Right lobe of liver (tissue), 6 donors: ENCODE data around the gene GRID1. TPM values are rescaled to one million over a fixed set of nuclear protein-coding genes. Genes with fewer than 3 reads are reported as not detected.

Experiments
- ATAC-seq, 4 donors: fragments of 200-7000 bp; cut with Tn5 transposase; one replicate each; pipeline ENCODE4 v1.9.1; 2020; ENCODE audit warnings: mild to moderate bottlenecking in 4 of 4, moderate library complexity in 4 of 4
- DNase-seq, 3 donors: peaks; one replicate each; pipeline ENCODE4 v3.0.0-alpha.2; 2020
- H3K27ac ChIP-seq, 3 donors: fragments of 200-600 bp; one replicate each; pipeline ENCODE4 v1.8.0; 2022
- H3K27me3 ChIP-seq, 2 donors: fragments of 200-600 bp; one replicate each; pipeline ENCODE4 v1.8.0; 2022
- H3K36me3 ChIP-seq, 4 donors: fragments of 200-600 bp; sonication (generic) in 1 of 4; one replicate each; pipeline versions ENCODE4 v1.5.1 to v1.8.0; 2017 to 2022; ENCODE audit warnings: control low read depth in 1 of 4
- H3K4me1 ChIP-seq, 4 donors: fragments of 200-600 bp; sonication (generic) in 1 of 4; one replicate each; pipeline versions ENCODE4 v1.5.1 to v1.8.0; 2017 to 2022; ENCODE audit warnings: control low read depth in 1 of 4
- H3K4me3 ChIP-seq, 3 donors: fragments of 200-600 bp; one replicate each; pipeline ENCODE4 v1.8.0; 2022
- H3K9me3 ChIP-seq, 4 donors: fragments of 200-600 bp; sonication (generic) in 1 of 4; one replicate each; pipeline versions ENCODE4 v1.5.1 to v1.8.0; 2017 to 2022; ENCODE audit warnings: control low read depth in 1 of 4
- POLR2A ChIP-seq: fragments of 450-650 bp; IDR thresholded peaks from one replicate; pipeline ENCODE4 v1.6.1; 2017; ENCODE audit warnings: antibody characterized with exemption, mild to moderate bottlenecking
- WGBS: methylation state at CpG from one replicate; pipeline ENCODE4 v1.1.6; 2018; ENCODE audit warnings: low coverage, low lambda C conversion rate; ENCODE audit not compliant: insufficient coverage; ENCODE audit errors: missing lambda C conversion rate; 5-methylcytosine and 5-hydroxymethylcytosine counted together
- intact Hi-C, 2 donors: fragments of 100-400 bp; cut with DNase I; formaldehyde crosslinking; loops; one replicate each; pipeline versions ENCODE4 v1.11.2 to v1.14.1; 2022
- total RNA-seq, 6 experiments: library from RNA; depleted of rRNA in 2 of 6; stranded (reverse); fragments of >200 nt in 2 of 6; fragmentation: NEBNext Ultra II Directional in 3 of 6; extraction: Animal tissue kit (Norgen Biotek cat#: 25700) in 3 of 6; gene quantifications; one replicate each; pipeline versions ENCODE4 v1.1.0 to v1.2.4, GENCODE V29; 2016 to 2023
- TF ChIP-seq, protein P1 (sequence below), 4 donors: fragments of 200-600 bp in 3 of 4; fragments of 450-650 bp in 1 of 4; IDR thresholded peaks; one replicate each; pipeline versions ENCODE4 v1.5.1 to v1.8.0; 2016 to 2022; ENCODE audit warnings: antibody characterized with exemption in 4 of 4, mild to moderate bottlenecking in 2 of 4
- donor health status: DM: no; HTN: yes; CAD: no.
- donor health status: DM: no; HTN: no; CAD: no.
- donor health status: DM: no; HTN: no; CAD: no.
- donor health status: DM: no; HTN: yes; CAD: no.
- donor health status: DM: no; HTN: yes; CAD: no.

Gene GRID1
- total RNA-seq, 6 experiments from 2014 or later = 0.05 to 1.9 (median 0.81) TPM

GRCh38 chr10:85603151-85603940 lies 763.2 kb downstream of the GRID1 start:
- no peaks in the 10 kb centered on the region for H3K27me3 ChIP-seq
- H3K36me3 ChIP-seq = no peaks in the 10 kb centered on the region
- no peaks in the 10 kb centered on the region for H3K9me3 ChIP-seq
- H3K4me3 ChIP-seq = no peak overlapping the region
- intact Hi-C loops = no loop called here
- no peak overlapping the region for H3K27ac ChIP-seq
- no peak for TF ChIP-seq POLR2A
- TF ChIP-seq, protein P1, sequence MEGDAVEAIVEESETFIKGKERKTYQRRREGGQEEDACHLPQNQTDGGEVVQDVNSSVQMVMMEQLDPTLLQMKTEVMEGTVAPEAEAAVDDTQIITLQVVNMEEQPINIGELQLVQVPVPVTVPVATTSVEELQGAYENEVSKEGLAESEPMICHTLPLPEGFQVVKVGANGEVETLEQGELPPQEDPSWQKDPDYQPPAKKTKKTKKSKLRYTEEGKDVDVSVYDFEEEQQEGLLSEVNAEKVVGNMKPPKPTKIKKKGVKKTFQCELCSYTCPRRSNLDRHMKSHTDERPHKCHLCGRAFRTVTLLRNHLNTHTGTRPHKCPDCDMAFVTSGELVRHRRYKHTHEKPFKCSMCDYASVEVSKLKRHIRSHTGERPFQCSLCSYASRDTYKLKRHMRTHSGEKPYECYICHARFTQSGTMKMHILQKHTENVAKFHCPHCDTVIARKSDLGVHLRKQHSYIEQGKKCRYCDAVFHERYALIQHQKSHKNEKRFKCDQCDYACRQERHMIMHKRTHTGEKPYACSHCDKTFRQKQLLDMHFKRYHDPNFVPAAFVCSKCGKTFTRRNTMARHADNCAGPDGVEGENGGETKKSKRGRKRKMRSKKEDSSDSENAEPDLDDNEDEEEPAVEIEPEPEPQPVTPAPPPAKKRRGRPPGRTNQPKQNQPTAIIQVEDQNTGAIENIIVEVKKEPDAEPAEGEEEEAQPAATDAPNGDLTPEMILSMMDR (IDR thresholded peaks at IDR 0.05) = no peak
- H3K4me1 ChIP-seq = no peaks in the 10 kb centered on the region
- ATAC-seq (peak in 1 of 4 donors; percentile 46), DNase-seq (peak in 1 of 3 donors; percentile 12)
- WGBS = 47% methylated on average over 4 of the region's 5 CpGs

DNA sequence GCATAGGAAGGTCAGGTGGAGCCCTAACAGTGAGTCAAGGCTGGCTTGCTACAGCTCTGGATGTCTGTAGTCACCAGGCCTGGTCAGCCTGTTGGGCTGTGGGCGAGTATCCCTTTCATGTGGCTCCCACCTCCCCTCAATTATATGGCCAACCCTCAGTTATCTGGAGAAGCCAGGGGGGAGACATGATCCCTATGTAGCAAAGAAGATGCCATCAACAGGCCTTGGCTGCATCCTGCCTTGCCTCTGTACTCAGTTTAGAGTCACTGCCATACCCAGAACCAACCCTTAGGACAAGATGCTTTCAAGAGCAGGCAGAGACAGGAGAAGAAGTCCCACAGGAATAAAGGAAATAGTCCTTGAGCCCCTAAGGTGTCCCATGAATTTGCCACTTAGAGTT lies 763.9 kb downstream of the GRID1 start:
- Histone ChIP-seq H3K27me3 (no peaks in the 10 kb centered on the region), H3K27ac (no peak overlapping the region), H3K4me3 (no peak overlapping the region), H3K9me3 (no peaks in the 10 kb centered on the region), H3K4me1 (no peaks in the 10 kb centered on the region), H3K36me3 (no peaks in the 10 kb centered on the region)
- no CpG with 5 or more reads among the region's 1 CpG for WGBS
- DNase-seq (no peak), ATAC-seq (no peak)
- intact Hi-C loops = no loop called here
- TF ChIP-seq, protein P1 (IDR thresholded peaks at IDR 0.05) = no peak
- no peak for TF ChIP-seq POLR2A

DNA sequence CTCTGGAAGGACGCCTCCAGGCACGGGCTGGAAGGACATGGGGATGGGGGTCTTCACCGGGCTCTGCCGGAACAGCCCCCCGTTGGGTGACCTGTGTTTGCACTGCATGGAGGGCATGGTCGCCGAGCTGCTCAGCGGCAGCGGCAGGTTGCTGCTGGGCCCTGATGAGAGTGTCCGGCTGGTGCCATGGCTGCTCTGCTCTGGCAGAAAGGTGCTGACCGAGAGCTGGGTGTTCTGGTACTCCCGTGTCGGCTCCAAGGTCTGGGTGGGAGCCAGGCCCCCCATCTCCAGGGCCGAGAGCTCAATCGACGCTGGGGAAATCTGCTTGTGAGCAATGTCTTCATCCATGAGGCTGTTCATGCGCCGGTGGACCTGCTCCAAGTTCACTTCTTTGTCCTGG lies 764.3 kb downstream of the GRID1 start:
- TF ChIP-seq, protein P1 (IDR thresholded peaks at IDR 0.05) = no peak
- ATAC-seq (no peak), DNase-seq (peak in 1 of 3 donors; percentile 28)
- Histone ChIP-seq H3K36me3 (no peaks in the 10 kb centered on the region), H3K27ac (no peak overlapping the region), H3K27me3 (no peaks in the 10 kb centered on the region), H3K4me1 (no peaks in the 10 kb centered on the region), H3K4me3 (no peak overlapping the region), H3K9me3 (no peaks in the 10 kb centered on the region)
- intact Hi-C loops = no loop called here
- WGBS = 89% methylated on average over 7 of the region's 18 CpGs

DNA sequence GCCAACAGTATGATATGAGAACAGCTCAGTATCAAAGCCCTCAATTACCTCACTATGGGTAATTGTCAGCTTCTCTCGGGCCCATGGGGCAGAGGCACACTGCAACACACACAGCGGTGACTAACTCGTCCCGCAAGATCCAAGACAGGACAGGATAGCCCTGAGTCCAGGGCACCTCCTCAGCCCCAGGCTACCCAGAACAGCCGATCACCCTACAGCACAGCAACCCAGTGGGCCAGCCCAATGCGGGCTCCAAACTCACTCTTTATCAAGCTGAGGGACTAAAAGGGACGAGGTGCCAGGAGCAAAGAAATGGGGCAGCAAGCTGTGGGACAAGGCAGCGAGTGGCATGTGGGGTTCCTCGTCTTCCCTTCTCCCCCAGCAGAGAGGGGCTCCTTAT lies 765.1 kb downstream of the GRID1 start:
- H3K27ac ChIP-seq = no peak overlapping the region
- H3K4me3 ChIP-seq = no peak overlapping the region
- H3K4me1 ChIP-seq = no peaks in the 10 kb centered on the region
- TF ChIP-seq POLR2A = no peak
- TF ChIP-seq, protein P1 (IDR thresholded peaks at IDR 0.05) = no peak
- DNase-seq = peak in 1 of 3 donors; percentile 10
- intact Hi-C loops = no loop called here
- 81% methylated on average over 7 of the region's 9 CpGs for WGBS
- no peaks in the 10 kb centered on the region for H3K9me3 ChIP-seq
- H3K27me3 ChIP-seq = no peaks in the 10 kb centered on the region
- H3K36me3 ChIP-seq = no peaks in the 10 kb centered on the region
- ATAC-seq = no peak
